ENCODE results near the gene AUNIP. TPM values are rescaled to one million over a fixed set of nuclear protein-coding genes. Genes with fewer than 3 reads are reported as not detected.

Gene AUNIP, protein sequence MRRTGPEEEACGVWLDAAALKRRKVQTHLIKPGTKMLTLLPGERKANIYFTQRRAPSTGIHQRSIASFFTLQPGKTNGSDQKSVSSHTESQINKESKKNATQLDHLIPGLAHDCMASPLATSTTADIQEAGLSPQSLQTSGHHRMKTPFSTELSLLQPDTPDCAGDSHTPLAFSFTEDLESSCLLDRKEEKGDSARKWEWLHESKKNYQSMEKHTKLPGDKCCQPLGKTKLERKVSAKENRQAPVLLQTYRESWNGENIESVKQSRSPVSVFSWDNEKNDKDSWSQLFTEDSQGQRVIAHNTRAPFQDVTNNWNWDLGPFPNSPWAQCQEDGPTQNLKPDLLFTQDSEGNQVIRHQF
- total RNA-seq (4.5 TPM), polyA plus RNA-seq (0.59 TPM)
- long read RNA-seq, donor 1: 0 reads
- long read RNA-seq, donor 2, partial matches to known transcripts: 0 of 3 reads
- long read RNA-seq, donor 2, other reads (novel, unspliced or antisense): 0 of 3 reads
- long read RNA-seq, donor 3, transcript AUNIP-201 (3 exons, 2,116 nt): major isoform, 5 of 5 reads
- long read RNA-seq, donor 3, partial matches to known transcripts: 0 of 5 reads
- long read RNA-seq, donor 3, other reads (novel, unspliced or antisense): 0 of 5 reads
- long read RNA-seq, donor 4, partial matches to known transcripts: 0 of 1 reads
- long read RNA-seq, donor 4, other reads (novel, unspliced or antisense): 0 of 1 reads
- long read RNA-seq, donor 5, partial matches to known transcripts: 0 of 2 reads
- long read RNA-seq, donor 5, other reads (novel, unspliced or antisense): 0 of 2 reads
- long read RNA-seq, donor 6, partial matches to known transcripts: 0 of 1 reads
- long read RNA-seq, donor 6, other reads (novel, unspliced or antisense): 0 of 1 reads
- long read RNA-seq, donor 7, partial matches to known transcripts: 0 of 1 reads
- long read RNA-seq, donor 7, other reads (novel, unspliced or antisense): 0 of 1 reads
- long read RNA-seq, donor 8: 0 reads
- long read RNA-seq, donor 9, partial matches to known transcripts: 0 of 1 reads
- long read RNA-seq, donor 9, other reads (novel, unspliced or antisense): 0 of 1 reads
- long read RNA-seq, donor 10, partial matches to known transcripts: 0 of 2 reads
- long read RNA-seq, donor 10, other reads (novel, unspliced or antisense): 0 of 2 reads

DNA sequence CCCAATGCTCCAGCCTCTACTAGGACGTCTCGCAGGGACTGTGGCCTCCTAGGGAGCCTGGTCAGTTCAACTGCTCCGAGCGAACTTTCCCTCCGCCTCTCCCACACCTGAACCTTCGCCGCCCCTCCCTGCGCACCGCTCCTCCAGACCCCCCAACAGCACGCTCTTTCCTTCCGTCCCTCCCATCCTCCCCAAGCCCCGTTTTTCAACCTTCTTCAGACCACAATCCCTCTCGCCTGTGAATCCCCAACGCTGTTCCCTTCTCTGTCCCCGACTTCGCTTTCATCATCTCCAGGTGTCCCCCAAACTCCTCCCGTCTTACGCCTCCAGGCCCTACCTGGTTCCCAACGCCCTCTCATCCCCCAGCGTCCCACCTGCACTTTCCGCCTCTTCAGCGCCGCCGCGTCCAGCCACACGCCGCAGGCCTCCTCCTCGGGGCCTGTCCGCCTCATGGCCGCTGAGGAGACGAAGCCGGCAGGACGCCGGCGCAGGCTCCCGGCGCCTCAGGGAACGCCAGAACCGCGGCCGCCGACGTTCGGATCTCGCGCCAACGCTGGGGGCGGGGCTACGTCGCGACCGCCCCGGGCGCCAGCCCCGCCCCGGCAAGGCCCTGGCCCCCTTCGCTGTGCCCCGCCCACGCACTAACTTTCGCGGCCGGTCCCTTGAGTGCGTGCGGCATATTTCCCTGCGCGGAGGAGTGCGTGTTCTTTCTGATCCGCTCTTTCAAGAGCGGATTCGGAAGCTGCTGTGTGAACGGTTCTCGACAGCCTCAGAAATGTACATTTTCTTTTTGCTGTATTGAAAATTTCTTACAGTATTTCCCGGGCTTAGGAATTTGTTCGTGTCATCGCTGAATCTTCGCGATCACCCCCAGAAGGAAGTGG lies at the start of gene AUNIP:
Gene AUNIP (minus strand): TSS at position 552 of the 884 bp plus-strand sequence. CDS start 100 bp downstream, at position 452.
- peak; percentile 64 to 92 (median 80) for DNase-seq (ENCODE audit: low read depth in 6 of 9, low spot score in 9 of 9)
- H3K27ac ChIP-seq (ENCODE audit: low read depth in 1 of 2, low read length in 1 of 2): peak within 1 kb of the TSS; percentile 88 to 90
- H3K4me1 ChIP-seq (ENCODE audit: control insufficient read depth in 2 of 2, insufficient read depth in 2 of 2, low read length in 2 of 2): peaks cover 7 to 24% of the 10 kb centered on the region in 2 donors
- peaks cover 0 to 10% of the 10 kb centered on the region in 2 donors for H3K9me3 ChIP-seq (ENCODE audit: control insufficient read depth in 2 of 2, insufficient read depth in 1 of 2, low read length in 1 of 2)
- H3K4me3 ChIP-seq (ENCODE audit: low read length in 2 of 2): peak within 1 kb of the TSS; percentile 69 to 72
- 3% methylated on average over 77 of the region's 77 CpGs for WGBS
- peaks cover 0 to 9% of the 10 kb centered on the region in 2 donors for H3K36me3 ChIP-seq (ENCODE audit: control insufficient read depth in 2 of 2, insufficient read depth in 2 of 2, low read length in 1 of 2)
- H3K27me3 ChIP-seq (ENCODE audit: control insufficient read depth in 2 of 2, insufficient read depth in 1 of 2, low read length in 1 of 2): no peaks in the 10 kb centered on the region

DNA sequence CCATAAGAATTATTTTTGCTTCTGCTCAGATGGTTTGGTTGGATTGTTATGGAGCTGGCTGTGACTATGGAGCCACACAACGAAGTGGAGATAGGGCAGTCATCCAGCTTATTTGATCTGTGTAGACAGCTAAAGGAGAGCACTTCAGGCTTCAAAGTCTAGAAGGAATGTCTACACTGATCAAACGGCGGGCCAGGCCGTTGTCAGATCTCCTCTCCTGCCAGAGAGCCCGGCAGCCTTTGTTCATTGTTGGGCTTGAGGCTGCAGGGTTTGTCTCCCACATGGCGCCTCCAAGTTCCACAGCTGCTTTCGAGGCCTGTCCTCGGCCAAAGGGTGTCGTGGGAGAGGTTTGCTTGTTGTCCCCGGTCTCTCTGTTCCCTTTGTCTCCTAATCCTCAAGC lies 49.8 kb upstream of the AUNIP start:
- Histone ChIP-seq H3K4me3 (ENCODE audit: low read length in 2 of 2) (no peak overlapping the region), H3K9me3 (ENCODE audit: control insufficient read depth in 2 of 2, insufficient read depth in 1 of 2, low read length in 1 of 2) (no peaks in the 10 kb centered on the region), H3K27ac (ENCODE audit: low read depth in 1 of 2, low read length in 1 of 2) (no peak overlapping the region), H3K4me1 (ENCODE audit: control insufficient read depth in 2 of 2, insufficient read depth in 2 of 2, low read length in 2 of 2) (peaks cover 13 to 21% of the 10 kb centered on the region in 2 donors), H3K36me3 (ENCODE audit: control insufficient read depth in 2 of 2, insufficient read depth in 2 of 2, low read length in 1 of 2) (peaks cover 0 to 4% of the 10 kb centered on the region in 2 donors), H3K27me3 (ENCODE audit: control insufficient read depth in 2 of 2, insufficient read depth in 1 of 2, low read length in 1 of 2) (no peaks in the 10 kb centered on the region)
- no peak for DNase-seq (ENCODE audit: low read depth in 6 of 9, low spot score in 9 of 9)
- 89% methylated on average over 10 of the region's 10 CpGs for WGBS

DNA sequence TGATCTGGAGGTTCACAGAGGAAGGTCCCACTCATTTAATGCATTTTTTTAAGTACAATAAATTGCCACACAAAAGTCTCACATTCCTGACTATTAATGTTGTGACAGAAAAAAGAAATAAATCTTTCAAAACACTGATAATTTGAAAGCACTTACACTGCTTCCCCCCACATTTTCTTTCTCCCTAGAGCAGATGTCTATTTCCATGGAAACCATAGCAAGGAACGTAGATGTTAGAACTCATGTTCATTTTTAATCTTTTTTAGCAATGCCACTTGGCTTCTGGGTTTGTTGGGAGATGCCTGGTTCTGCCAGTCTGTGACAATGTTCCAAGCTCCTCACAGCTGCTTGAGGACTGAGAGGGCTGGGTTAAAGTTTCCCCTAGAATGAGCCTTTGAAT lies 48.9 kb upstream of the AUNIP start:
- H3K27ac ChIP-seq (ENCODE audit: low read depth in 1 of 2, low read length in 1 of 2): no peak overlapping the region
- H3K4me1 ChIP-seq (ENCODE audit: control insufficient read depth in 2 of 2, insufficient read depth in 2 of 2, low read length in 2 of 2): peaks cover 18 to 28% of the 10 kb centered on the region in 2 donors
- no peak overlapping the region for H3K4me3 ChIP-seq (ENCODE audit: low read length in 2 of 2)
- peaks cover 0 to 13% of the 10 kb centered on the region in 2 donors for H3K36me3 ChIP-seq (ENCODE audit: control insufficient read depth in 2 of 2, insufficient read depth in 2 of 2, low read length in 1 of 2)
- no peaks in the 10 kb centered on the region for H3K9me3 ChIP-seq (ENCODE audit: control insufficient read depth in 2 of 2, insufficient read depth in 1 of 2, low read length in 1 of 2)
- no peaks in the 10 kb centered on the region for H3K27me3 ChIP-seq (ENCODE audit: control insufficient read depth in 2 of 2, insufficient read depth in 1 of 2, low read length in 1 of 2)
- WGBS: 83% methylated on average over 1 of the region's 1 CpG
- no peak for DNase-seq (ENCODE audit: low read depth in 6 of 9, low spot score in 9 of 9)

DNA sequence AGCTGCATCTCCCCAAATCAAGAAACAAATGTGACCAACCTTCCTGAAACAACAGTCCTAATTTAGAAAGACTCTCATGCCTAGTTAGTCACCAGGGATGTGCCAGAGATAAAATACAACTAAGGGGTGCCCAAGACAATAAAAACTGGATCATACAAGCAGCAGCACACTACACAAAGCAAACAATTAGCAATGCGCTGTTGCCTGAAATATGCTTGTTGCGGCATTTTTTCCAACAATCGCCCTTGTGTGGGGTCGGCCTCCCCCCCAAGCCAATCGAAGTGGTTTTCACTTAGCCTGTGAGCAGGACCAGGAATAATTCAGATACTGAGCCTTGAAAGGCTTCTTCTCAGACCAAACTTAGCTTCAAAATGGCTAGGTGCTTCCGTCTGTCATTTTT lies 48.3 kb upstream of the AUNIP start:
- no peaks in the 10 kb centered on the region for H3K27me3 ChIP-seq (ENCODE audit: control insufficient read depth in 2 of 2, insufficient read depth in 1 of 2, low read length in 1 of 2)
- H3K36me3 ChIP-seq (ENCODE audit: control insufficient read depth in 2 of 2, insufficient read depth in 2 of 2, low read length in 1 of 2): peaks cover 2 to 19% of the 10 kb centered on the region in 2 donors
- no peak overlapping the region for H3K27ac ChIP-seq (ENCODE audit: low read depth in 1 of 2, low read length in 1 of 2)
- no peak for DNase-seq (ENCODE audit: low read depth in 6 of 9, low spot score in 9 of 9)
- H3K4me3 ChIP-seq (ENCODE audit: low read length in 2 of 2): no peak overlapping the region
- H3K4me1 ChIP-seq (ENCODE audit: control insufficient read depth in 2 of 2, insufficient read depth in 2 of 2, low read length in 2 of 2): peaks cover 19 to 30% of the 10 kb centered on the region in 2 donors
- no peaks in the 10 kb centered on the region for H3K9me3 ChIP-seq (ENCODE audit: control insufficient read depth in 2 of 2, insufficient read depth in 1 of 2, low read length in 1 of 2)
- WGBS: 97% methylated on average over 6 of the region's 6 CpGs

DNA sequence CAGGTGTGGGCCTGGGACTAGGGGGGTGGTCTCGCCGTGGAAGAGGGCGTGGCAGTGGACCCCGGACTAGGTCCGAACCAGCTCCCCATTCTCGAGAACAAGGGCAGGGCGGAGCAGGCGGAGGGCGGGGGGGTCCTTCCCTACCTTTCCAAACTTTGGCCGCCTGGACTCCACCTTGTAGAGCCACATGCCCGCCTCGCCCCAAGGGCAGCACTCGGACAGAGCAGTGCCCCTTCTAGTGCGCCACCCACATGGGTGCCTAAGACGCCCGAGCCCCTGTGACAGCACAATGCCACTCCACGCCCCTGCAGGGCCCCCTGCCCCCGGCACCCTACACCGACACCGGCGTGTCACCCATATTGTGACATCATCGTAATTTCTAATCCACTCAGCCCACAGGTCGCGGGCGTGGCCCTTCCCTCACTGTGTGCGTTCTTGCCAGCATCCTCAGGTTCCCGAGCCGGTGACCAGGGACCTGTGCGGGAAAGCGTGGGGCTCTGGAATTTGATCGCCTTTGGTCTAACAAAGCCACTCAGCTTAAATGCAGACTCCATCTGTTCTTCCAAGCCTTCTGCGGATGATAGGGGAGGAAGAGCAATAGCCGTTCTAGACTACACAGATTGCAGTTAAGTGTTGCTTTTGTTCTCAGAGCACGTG lies 47.5 kb upstream of the AUNIP start:
- WGBS: 26% methylated on average over 34 of the region's 34 CpGs
- peak overlapping the region; percentile 50 to 59 for H3K27ac ChIP-seq (ENCODE audit: low read depth in 1 of 2, low read length in 1 of 2)
- peaks cover 22 to 34% of the 10 kb centered on the region in 2 donors for H3K4me1 ChIP-seq (ENCODE audit: control insufficient read depth in 2 of 2, insufficient read depth in 2 of 2, low read length in 2 of 2)
- DNase-seq (ENCODE audit: low read depth in 6 of 9, low spot score in 9 of 9): peak in 7 of 9 donors; percentile 23 to 76 (median 47)
- H3K9me3 ChIP-seq (ENCODE audit: control insufficient read depth in 2 of 2, insufficient read depth in 1 of 2, low read length in 1 of 2): no peaks in the 10 kb centered on the region
- H3K36me3 ChIP-seq (ENCODE audit: control insufficient read depth in 2 of 2, insufficient read depth in 2 of 2, low read length in 1 of 2): peaks cover 5 to 27% of the 10 kb centered on the region in 2 donors
- H3K27me3 ChIP-seq (ENCODE audit: control insufficient read depth in 2 of 2, insufficient read depth in 1 of 2, low read length in 1 of 2): no peaks in the 10 kb centered on the region
- peak overlapping the region; percentile 71 to 92 for H3K4me3 ChIP-seq (ENCODE audit: low read length in 2 of 2)

DNA sequence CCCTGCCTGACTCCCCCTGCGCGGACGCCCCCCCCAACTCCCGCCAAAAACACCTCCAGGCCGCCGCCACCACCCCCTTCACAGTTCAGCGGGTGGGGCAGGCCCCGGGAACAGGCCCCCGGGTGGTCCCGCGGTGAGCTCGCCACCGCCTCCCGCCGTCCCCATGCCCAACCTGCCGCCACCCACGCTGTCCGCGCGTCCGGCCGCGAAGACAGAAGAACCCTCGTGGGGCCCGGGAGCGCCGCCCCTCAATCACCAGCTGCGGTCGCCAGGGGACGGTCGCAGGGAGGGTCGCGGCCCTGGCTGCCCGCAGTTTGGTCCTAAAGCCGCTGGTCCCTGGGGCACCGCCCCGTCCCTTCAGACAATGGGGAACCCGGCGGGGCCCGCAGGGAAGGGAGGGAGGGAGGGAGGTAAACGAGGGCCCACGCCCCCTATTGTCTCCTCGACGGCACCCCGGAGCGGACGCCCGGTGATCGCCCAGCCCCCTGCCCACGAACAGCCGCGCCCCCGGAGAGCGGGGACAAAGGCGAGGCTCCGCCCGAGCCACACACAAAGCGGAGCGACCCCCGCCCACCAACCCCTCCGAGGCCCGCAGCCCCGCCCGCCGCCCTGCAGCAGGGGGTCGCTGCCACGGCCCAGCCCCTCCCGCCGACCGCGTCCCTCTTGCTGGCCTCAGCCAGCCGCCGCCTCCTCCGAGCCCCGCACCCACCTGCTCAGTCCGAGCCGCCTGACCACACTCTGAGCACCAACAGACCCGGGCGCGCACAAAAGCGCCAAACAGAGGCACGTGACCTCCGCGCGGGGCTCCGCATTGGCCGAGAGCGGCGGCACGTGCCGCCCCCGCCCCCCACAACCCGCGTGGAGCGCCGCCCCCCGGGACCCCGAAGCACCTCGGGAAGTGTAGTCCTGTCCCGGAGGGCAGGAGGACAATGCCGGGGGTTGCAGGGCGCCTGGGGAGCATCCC lies 46.7 kb upstream of the AUNIP start, which contains the start of gene STMN1:
Gene STMN1 (minus strand): TSS at position 740 of the 964 bp plus-strand sequence. CDS start 1,743 bp downstream, outside the sequence.
- H3K9me3 ChIP-seq (ENCODE audit: control insufficient read depth in 2 of 2, insufficient read depth in 1 of 2, low read length in 1 of 2): no peaks in the 10 kb centered on the region
- H3K4me1 ChIP-seq (ENCODE audit: control insufficient read depth in 2 of 2, insufficient read depth in 2 of 2, low read length in 2 of 2): peaks cover 25 to 38% of the 10 kb centered on the region in 2 donors
- H3K36me3 ChIP-seq (ENCODE audit: control insufficient read depth in 2 of 2, insufficient read depth in 2 of 2, low read length in 1 of 2): peaks cover 13 to 35% of the 10 kb centered on the region in 2 donors
- H3K27me3 ChIP-seq (ENCODE audit: control insufficient read depth in 2 of 2, insufficient read depth in 1 of 2, low read length in 1 of 2): no peaks in the 10 kb centered on the region
- peak in 8 of 9 donors; percentile 79 to 95 (median 90) for DNase-seq (ENCODE audit: low read depth in 6 of 9, low spot score in 9 of 9)
- WGBS: under 1% methylated on average over 102 of the region's 102 CpGs
- peak within 1 kb of the TSS; percentile 71 to 92 for H3K4me3 ChIP-seq (ENCODE audit: low read length in 2 of 2)
- peak within 1 kb of the TSS; percentile 78 to 88 for H3K27ac ChIP-seq (ENCODE audit: low read depth in 1 of 2, low read length in 1 of 2)

DNA sequence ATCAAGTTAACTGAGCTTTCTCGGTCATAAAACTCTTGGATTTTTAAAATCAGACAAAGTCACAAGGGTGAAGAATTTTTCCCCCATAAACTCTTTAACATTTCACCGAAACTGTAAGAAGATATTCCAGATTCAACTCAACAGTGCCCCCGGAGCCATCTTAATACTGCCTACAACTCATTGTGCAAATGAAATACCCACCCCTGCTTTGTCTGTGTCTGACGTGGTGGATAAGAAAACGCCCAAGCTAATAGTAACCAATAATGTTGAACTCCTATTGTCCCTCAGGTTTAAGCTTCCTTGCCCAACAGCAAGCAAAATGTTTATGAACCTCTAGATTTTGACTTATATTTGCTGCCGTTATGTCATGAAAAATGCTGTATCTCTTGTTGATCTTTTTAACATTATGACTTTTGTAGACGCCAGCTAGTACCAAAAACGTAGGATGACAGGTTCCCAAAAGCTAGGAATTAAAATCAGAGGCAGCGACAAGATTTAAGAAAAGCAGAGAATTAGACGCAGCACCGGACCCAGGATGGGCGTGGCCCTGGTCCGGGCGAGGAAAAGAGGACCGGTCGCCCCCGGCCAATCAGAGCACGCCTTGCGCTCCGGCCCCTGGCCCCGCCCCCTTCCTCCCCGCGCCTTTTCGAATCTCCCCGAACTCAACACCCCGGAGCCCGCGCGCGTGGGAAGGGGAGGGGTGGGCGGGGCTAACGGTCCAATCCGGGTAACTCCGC lies 45.9 kb upstream of the AUNIP start:
- H3K4me1 ChIP-seq (ENCODE audit: control insufficient read depth in 2 of 2, insufficient read depth in 2 of 2, low read length in 2 of 2): peaks cover 25 to 40% of the 10 kb centered on the region in 2 donors
- peak overlapping the region; percentile 78 to 88 for H3K27ac ChIP-seq (ENCODE audit: low read depth in 1 of 2, low read length in 1 of 2)
- peak in 8 of 9 donors; percentile 80 to 96 (median 92) for DNase-seq (ENCODE audit: low read depth in 6 of 9, low spot score in 9 of 9)
- H3K27me3 ChIP-seq (ENCODE audit: control insufficient read depth in 2 of 2, insufficient read depth in 1 of 2, low read length in 1 of 2): no peaks in the 10 kb centered on the region
- H3K36me3 ChIP-seq (ENCODE audit: control insufficient read depth in 2 of 2, insufficient read depth in 2 of 2, low read length in 1 of 2): peaks cover 19 to 43% of the 10 kb centered on the region in 2 donors
- under 1% methylated on average over 33 of the region's 34 CpGs for WGBS
- no peaks in the 10 kb centered on the region for H3K9me3 ChIP-seq (ENCODE audit: control insufficient read depth in 2 of 2, insufficient read depth in 1 of 2, low read length in 1 of 2)
- peak overlapping the region; percentile 71 to 92 for H3K4me3 ChIP-seq (ENCODE audit: low read length in 2 of 2)

All from thymus (tissue), 14 donors.